HG03558 (cell line): ENCODE measurements around the gene SLC25A12.
"Not testable (repeated sequence)": the region's sequence is repeated elsewhere in the genome, so short reads cannot be mapped to it uniquely, and the experiment has no call there.

ENCODE experiments used
- ATAC-seq: cut with Tn5 transposase; IDR thresholded peaks from one replicate; pipeline ENCODE4 v1.9.1; 2021; ENCODE audit warnings: moderate number of reproducible peaks; ENCODE audit not compliant: unreplicated experiment; ENCODE audit errors: extremely low read depth

Gene SLC25A12

DNA sequence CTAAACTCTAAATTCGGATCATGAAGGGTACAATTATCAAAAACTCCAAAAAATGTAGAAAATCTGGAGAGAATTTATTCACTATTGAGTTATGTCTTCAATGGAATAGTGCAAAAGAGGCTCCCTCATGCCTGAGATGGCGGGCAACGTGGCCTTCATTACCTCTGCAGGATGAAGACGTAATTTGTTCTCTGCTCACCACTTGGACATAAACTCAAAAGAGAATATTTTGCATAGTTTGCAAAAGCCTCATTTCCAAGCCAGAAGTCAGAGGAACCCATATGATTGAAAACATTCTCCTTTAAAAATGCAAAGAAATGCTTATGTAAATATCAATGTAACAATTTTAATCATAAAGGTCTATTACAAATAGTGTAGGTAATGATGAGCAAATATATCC lies 58.7 kb downstream of the SLC25A12 start:
- ATAC-seq, result no peak

DNA sequence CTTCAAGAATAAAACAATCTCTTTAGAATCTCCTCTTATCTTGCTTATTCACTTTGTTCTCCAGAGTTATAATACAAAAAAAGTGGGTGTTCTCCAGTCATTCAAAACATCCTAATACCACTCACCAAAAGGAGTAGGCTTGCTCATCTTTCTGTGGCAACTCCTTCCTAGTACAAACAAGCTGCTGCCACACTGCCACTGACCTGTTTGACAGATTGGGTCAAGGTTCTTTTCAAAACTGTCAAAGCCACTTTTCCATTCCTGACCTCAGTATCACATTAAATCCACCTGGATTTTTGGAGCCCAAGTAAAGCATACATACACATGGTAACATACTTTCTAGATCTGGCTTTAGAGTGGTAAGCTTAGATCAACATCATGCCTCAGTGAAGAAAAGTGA lies 59.8 kb downstream of the SLC25A12 start:
- ATAC-seq, result no peak

DNA sequence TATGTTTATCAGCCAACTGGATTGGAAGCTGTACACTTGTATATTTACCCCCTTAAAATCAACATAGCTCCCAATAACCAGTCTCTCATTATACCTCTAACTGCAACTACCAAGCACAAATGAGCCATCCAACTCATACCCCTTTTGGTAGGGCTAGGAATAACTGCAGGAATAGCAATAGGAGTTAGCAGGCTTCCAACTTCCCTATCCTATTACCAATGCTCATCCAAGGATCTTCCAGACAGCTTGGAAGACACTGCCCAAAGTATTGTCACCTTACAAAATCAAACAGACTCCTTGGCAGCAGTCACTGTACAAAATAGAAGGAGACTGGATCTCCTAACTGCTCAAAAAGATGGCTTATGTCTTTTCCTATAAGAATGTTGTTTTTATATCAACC lies 61.6 kb downstream of the SLC25A12 start:
- ATAC-seq, result no peak

DNA sequence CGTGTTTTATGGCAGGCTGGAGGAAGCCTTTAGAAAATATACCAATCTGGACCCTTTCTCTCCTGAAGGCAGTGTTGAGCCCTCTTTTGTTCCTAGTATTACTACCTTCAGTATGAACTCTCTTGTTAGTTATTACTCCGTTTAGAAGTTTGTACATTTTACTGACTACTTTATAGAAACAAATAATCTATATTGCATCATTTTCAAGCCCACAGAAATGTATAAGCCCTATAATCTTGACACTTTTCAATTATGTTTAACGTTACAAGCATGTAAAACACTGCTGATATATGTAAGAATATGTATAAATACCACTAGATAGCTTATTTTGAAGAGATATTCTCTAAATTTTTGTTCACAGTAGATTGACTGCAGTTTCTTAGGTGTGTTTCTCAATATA lies 64.0 kb downstream of the SLC25A12 start:
- no peak for ATAC-seq

DNA sequence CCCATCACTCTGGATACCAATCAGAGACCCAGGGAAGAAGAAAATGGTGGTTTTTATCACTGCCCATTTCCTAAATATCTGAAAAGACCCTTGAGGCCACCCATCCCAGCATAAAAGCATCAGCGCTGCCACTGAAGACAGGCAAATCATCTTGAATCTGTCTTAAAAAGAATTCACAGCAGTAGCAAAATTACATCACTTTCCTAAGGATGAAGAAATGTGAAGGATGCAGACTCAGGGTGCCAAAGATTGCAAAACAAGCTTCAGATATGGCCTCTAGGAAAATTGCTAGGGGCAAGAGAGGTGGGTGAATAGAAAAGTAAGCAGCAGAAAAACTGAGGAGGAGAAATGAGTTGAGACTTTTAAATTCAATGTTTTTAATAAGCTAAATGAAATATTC lies 70.0 kb downstream of the SLC25A12 start:
- no peak for ATAC-seq

DNA sequence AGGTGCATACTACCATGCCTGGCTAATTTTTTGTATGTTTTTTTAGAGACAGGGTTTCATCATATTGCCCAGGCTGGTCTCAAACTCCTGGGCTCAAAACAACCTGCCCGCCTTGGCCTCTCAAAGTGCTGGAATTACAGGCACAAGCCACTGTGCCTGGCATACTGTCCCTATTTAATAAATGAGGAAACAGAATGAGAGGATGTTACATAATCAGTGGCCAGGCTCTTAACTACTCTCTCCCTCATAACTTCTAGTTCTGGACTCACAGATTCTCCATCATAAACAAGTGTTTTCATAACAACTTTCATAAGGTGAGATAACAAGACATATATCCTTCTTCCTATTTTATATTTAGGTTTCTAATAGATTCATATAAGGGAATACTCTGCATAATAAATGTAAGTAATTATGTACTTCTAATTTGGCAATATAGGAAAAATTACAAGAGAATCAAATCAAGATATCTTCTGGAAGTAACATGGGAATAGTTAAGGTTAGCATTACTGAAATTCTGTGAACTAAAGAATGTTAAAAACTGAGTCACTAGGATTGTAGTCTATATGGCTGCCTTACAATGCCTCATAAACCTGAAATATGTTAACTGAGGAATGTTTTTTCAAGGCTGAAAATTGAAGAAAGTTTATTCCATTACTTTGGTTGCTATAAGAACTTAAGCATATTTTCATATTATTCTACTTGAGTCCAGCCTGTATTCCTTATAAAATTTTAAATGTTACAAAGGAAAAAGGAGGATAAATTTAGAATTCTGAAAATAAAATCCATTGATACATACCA lies 71.3 kb downstream of the SLC25A12 start:
- no peak for ATAC-seq

DNA sequence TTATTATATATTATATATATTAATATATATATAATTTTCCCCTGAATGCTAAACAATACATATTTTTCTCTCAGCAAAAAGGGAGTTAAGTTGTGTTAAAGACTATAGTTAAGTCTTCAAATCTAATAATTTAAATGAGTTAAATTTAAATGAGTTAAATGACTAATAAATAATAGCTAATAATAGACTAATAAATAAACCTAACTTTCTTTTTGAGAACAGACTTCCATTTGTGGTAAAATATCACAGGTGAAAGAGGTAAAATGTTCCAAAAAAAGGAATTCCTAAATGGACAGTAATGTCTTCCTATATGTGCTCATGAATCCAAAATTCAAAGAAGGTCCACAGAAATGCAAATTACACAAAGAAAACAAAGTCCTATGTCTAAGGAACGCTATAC lies 74.6 kb downstream of the SLC25A12 start:
- no peak for ATAC-seq

DNA sequence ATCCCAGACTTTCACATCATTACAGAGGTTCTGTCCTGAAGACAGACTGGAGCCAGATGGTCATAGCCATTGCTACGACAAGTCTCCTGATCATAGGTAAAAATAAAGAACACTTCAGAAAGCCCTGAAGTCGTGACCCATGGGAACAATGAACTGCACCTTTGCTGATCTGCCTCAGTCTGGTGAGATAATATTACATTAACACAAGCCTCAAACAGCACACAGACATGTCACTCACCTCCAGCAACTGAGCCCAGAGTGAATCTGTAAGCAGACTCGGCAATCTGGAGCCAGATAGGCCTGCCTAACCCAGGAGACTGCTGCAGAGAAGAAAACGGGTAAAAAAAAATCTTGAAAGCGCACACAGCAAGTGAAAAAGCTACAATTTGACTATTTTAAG lies 79.2 kb downstream of the SLC25A12 start:
- no peak for ATAC-seq

DNA sequence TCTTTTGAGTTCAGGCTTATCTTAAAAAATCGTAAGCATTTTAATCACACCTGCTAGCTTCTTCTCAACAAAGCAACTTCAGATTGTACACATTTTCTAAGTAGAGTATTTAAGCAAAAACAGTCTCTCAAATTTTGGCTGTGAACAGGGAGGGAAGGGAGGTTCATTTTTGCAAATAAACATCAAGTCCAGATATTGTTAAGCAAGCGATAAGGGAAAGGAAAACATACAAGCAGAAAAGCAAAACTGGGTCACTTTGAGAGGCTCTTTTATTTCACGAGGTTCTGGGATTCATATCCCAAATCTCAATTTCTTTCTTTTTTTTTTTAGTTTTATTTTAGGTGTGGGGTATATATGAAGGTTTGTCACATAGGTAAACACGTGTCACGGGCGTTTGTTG lies 79.9 kb downstream of the SLC25A12 start:
- no peak for ATAC-seq

DNA sequence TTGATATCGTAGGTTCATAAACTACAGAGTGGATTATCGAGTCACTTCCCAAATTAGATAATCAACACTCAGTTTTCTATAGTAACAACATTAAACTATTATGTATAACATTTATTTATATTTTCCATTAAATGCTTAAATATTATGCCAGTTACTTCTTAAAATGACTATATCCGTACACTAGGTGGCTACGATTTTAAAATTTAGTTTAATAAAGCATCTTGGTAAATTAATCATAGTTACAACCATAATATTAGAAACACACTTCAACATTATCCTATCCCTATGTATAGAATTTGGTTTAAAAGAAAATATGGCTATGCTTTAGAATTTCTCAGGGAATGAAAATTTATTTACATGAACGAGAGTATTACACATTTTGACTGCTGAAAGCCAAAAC lies 80.3 kb downstream of the SLC25A12 start:
- no peak for ATAC-seq

DNA sequence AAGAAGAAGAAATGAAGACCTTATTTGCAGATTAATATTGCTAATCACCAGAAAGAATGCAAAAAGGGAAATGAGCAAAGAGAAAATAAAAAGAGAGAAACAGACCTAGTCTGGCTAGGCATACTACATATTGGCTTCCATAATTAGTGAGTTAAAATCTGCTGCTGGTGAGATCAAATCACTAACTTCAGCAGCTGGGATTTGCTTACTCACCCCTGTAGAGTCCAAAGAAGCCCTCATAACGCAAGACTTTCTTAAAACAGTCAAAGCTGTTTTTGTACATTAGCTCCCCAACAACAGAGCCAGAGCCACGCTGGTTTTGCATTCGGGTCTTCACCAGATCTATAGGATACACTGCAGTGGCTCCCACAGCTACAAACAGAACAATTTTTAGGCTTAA lies 80.9 kb downstream of the SLC25A12 start:
- no peak for ATAC-seq

DNA sequence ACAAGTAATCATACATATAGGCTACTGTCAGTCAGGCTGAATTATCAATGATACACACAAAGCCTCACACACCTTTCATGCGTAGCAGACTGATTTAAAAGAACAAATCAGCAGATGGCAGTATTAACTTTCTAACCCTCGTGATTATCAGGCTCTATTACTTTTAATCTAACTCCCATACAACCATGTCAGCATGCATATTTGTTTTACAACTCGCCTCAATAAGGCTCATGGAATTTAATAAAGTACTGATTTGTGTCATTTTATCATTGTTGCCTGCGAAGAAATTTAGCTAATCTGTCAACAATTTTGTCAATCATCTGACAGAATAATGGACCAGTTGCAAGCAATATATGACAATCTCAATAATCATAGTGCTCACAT lies 82.8 kb downstream of the SLC25A12 start:
- no peak for ATAC-seq

DNA sequence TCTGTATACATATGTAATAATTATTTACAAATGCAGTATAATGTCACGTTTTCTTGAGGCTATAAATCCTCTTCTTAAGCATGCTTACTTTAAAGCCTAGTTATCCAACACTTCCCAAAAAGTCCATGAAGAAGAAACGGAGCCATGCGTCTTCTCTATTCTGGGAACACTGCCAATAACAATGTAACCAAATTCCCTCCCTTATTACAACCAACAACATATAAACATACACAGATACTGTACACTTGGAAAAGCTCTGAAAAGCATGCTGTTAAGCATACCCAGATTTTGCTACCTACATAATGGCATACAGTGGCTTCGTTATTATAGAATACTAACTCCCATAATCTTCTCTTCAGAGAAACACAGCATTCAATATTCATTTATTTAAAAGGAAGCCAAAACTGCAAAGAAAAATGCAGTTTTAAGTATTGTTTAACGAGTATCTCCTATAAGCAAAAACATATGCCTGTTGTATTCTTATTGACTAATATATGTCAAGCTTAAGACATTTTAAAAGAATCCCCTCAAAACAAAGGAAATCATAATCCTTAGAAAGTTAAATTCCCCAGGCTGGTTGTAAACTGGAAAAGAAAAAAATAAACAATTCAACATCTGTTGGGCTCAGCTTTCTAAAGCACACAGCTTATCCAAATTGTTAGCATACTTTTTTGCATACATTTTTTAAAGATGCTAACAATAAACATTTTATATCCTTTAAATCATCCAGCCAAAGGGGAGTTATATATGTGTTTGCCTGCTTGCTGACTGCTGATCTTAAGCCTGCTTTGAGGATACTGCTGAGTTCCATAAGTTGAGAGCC lies 83.4 kb downstream of the SLC25A12 start:
- no peak for ATAC-seq

DNA sequence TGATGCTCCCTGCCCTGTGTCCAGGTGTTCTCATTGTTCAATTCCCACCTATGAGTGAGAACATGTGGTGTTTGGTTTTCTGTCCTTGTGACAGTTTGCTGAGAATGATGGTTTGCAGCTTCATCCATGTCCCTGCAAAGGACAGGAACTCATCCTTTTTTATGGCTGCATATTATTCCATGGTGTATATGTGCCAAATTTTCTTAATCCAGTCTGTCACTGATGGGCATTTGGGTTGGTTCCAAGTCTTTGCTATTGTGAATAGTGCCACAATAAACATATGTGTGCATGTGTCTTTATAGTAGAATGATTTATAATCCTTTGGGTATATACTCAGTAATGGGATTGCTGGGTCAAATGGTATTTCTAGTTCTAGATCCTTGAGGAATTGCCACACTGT lies 85.2 kb downstream of the SLC25A12 start:
- ATAC-seq, result not testable (repeated sequence)

DNA sequence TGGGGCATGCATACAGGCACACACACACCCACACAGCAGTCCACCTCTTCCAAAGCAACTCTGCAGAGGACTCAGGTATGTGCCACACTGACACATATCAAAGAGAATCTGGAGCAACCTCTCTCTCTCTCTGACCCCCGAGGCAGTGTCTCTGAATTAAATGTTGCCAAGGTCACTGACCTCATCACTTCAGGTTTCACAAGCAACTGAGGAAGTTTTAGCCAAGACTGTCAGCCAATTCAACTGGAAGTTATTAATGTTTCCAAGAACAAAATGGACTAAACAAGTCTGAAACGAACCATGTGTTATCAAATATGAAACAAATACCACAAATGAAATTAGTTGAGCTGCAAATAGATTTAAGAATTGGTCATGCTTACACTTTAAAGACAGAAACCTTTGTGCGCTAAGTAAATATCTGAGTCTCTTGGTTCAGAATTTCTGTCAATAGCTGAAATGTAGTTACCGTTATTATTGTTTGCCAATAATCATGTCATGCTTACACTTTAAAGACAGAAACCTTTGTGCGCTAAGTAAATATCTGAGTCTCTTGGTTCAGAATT lies 86.1 kb downstream of the SLC25A12 start:
- no peak for ATAC-seq

DNA sequence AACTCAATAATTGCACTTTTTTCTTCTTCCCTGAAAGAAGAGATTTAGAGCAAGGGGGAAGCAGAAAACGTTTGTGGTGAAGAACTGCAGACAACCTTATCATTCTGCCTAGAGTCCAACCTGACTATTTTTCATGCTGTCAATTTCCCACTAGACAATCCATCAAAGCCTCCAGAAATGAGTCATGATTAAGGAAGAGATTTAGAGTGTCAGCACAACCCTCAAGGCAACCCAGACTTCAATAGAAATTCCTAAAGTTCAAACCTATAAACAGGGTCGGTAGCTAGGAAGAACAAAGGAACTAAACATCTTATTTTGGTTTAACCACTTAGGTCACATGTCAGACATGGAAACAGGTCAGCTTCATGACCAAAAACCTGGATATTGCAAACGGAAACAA lies 86.9 kb downstream of the SLC25A12 start:
- ATAC-seq, result no peak

DNA sequence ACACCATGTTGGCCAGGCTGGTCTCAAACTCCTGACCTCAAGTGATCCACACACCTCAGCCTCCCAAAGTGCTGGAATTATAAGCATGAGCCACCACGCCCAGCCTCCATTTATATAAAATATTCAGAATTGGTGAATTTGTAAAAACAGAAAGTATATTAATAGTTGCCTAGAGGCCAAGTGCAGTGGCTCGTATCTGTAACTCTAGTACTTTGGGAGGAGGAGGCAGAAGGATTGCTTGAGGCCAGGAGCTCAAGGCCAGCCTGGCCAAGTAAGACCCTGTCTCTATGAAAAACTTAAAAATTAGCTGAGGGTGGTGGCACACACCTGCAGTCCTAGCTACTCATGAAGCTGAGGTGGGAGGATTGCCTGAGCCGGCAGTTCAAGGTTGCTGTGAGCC lies 89.6 kb downstream of the SLC25A12 start:
- no peak for ATAC-seq

DNA sequence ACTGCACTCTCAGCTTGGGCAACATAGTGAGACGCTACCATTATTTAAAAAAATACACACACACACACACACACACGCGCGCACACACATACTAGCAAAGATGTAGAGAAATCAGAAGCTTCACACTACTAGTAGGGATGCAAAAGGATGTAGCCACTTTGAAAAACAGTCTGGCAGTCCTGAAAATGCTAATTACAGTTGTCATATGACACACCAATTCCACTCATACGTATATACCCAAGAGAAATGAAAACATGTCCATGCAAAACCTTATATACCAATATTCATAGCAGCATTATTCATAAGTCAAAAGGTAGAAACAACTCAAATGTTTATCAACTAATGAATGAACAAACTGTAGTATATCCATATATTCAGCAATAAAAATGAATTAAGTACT lies 90.3 kb downstream of the SLC25A12 start:
- no peak for ATAC-seq

DNA sequence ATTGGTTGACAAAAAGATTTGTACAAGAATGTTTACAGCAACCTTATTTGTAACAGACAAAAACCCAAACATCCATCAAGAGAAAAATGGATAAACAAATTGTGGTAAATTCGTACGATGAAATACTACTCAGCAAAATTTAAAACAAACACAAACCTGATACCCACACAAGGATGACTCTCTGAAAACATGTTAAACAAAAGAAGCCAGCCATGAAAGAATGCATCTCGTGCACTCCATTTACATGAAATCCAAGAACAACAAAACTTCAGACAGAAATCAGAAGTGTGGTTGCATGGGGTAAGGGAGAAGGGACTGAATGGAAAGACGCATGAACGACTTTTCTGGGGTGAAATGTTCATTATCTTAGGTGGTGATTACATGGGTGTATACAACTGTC lies 93.4 kb downstream of the SLC25A12 start:
- no peak for ATAC-seq

DNA sequence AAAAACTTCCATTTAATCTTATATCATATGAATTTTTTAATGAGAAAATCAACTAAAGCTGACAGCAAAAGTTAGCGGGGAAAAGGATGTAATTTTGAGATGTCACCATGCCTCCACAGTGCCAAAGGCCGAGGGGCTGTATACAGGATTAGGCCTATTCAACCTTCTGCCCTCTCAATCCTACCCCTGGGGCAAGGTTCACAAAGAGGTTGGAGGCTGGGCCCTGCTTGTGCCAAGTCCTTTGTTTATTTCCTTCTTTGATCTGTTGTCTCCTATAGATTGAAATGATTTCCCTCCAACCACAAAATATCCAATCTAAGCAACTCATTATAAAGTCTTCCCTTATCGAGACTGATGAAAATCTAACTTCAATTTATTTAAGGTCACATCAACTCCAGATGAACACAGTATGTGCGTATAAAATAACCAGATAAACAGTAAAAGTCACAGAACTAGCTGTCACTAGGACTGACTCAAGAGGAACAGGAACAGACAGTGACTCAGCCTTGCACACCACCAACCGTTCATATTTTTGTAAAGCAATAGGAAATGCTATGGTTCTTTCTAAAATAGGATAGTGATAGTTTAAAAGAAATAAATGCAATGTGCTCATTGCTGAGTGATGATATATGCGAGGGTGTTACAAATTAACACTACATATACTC lies 95.8 kb downstream of the SLC25A12 start:
- ATAC-seq, result no peak

DNA sequence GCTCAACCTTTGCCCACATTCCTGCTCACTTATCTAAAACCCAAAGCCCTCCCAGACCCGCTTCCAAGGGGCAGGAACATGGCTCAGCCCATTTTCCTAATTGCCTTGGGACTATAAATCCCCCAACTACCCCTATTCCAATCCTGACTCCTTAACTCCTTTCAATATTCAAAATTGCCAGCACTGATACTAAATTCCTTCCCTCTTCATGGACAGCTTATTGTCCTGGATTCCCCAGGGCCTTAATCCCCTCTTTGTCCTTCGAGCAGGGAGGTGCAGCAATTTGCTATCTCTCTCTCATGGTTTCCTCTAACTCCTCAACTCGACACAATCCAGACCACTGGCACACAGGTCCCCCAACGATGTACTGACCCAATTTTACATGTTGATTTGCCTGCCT lies 99.1 kb downstream of the SLC25A12 start:
- no peak for ATAC-seq
